GM10248 (cell line): ENCODE results near the gene RUNX3.

Source experiments
- CTCF ChIA-PET: fragments of 300-600 bp; sonication (Branson Sonifier 250); formaldehyde crosslinking; extraction: SDS; loops from one replicate; lab custom pipeline; 2021; ENCODE audit warnings: antibody characterized with exemption; lab: Yijun Ruan, JAX
- POLR2A ChIA-PET: fragments of 350-650 bp; sonication (Branson Sonifier 250); formaldehyde crosslinking; extraction: SDS; loops from one replicate; lab custom pipeline; 2020; ENCODE audit warnings: antibody characterized with exemption; lab: Yijun Ruan, JAX
- DNase-seq: peaks from one replicate; pipeline ENCODE4 v3.0.0; 2012; ENCODE audit errors: extremely low spot score
- CTCF ChIP-seq: IDR thresholded peaks from 2 replicates; pipeline ENCODE4 v1.5.1; 2012; ENCODE audit warnings: mild to moderate bottlenecking, low read depth; ENCODE audit errors: extremely low read depth, missing control alignments, control extremely low read depth

RUNX3 gene

GRCh38 chr1:24964811-24965570 lies 34.9 kb upstream of the RUNX3 start:
- DNase-seq: peak; percentile 92
- ChIA-PET POLR2A (interaction anchor here (0.6 to 2.5 kb wide), 15 partner anchors 8 to 840 kb away, joined by 3 to 11 read pairs (median 4); partner anchors contain the start of gene RUNX3), CTCF (interaction anchor here (0.7 to 8.1 kb wide), 15 partner anchors 9 to 78 kb away, joined by 3 to 63 read pairs (median 5); no protein-coding TSS in a partner anchor)
- TF ChIP-seq CTCF: no peak

DNA sequence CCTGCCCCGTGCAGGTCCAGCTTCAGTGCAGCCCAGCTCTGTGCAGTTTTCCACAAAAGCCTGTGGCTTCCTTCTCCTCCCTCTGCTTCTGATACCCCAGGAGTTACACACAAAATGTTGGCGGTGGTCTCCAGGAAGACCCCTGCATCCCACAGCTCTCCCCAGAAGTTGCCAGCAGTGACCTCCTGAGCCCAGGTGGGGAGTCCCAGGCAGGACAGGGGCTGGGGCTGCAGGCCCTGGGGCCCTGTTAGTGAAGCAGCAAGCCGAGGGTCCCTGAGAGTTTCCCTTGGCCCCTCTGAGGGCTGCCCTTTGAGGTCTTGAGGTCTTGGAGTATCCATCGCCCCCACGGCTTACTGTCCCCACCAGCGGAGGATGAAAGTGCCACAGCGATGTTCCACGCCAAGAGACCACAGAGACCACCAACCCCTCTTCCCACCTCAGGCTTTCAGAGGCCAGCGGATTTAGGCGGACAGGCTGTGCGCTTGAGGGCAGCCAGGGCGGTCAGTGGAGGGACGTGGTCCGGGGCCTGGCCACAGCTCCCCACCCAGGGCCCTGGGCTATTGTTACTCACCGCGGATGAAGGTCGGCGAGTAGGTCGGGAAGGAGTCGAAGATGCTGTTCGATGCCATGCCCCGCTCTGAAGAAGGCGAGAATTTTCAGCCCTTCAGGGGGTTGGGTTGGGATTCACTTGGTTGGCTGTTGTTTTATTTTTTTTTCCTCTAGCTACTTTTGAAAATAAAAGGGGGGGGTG lies 34.0 kb upstream of the RUNX3 start:
- TF ChIP-seq CTCF: no peak
- DNase-seq: no peak
- ChIA-PET CTCF (interaction anchor here (0.9 to 8.1 kb wide), 15 partner anchors 8 to 79 kb away, joined by 3 to 63 read pairs (median 5); partner anchors contain the start of gene RUNX3), POLR2A (interaction anchor here (0.6 to 2.5 kb wide), 15 partner anchors 8 to 841 kb away, joined by 3 to 11 read pairs (median 5); partner anchors contain the start of gene RUNX3)

DNA sequence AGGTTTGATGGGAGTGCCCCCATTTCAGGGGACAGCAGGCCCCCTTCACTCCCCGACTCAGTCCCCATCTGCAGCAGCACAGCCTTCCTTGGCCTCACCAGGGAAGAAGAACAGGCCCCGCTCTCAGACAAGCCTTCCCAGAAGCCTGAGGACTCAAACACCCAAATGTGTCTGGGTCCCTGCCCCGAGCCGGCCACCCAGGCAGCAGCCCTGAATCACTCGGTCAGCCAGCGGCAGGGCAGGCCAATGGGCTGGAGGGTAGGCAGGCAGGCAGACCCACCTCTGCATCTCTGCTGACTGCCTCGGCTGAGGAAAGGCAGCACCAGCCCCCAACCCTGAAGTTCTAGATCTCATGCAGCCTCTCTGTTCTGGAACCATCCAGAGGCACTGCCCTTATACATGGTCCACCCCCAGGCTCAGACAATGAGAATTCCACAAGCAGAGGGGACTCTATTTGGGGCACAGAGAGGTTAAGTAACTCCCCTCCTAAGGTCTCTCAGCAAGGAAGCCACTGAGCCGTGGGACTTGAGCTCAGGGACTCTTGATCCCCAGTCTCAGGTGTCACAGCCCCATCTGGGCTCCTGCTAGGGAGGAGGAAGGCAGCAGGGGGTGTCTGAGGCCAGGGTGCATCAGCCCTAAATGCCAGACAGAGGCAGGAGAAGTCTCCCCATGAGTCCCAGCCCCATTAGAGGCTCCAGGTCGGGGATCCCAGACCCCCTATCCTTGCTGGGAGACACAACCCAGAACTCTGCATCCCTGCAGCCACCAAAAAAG lies 33.2 kb upstream of the RUNX3 start:
- peak; percentile 19 for TF ChIP-seq CTCF
- POLR2A ChIA-PET: interaction anchor here (0.8 to 1.4 kb wide), 3 partner anchors 9 to 484 kb away, joined by 3 to 7 read pairs (median 3); no protein-coding TSS in a partner anchor
- CTCF ChIA-PET: interaction anchor here (0.9 to 8.1 kb wide), 11 partner anchors 9 to 74 kb away, joined by 3 to 63 read pairs (median 5); partner anchors contain the start of gene RUNX3
- peak; percentile 67 for DNase-seq

DNA sequence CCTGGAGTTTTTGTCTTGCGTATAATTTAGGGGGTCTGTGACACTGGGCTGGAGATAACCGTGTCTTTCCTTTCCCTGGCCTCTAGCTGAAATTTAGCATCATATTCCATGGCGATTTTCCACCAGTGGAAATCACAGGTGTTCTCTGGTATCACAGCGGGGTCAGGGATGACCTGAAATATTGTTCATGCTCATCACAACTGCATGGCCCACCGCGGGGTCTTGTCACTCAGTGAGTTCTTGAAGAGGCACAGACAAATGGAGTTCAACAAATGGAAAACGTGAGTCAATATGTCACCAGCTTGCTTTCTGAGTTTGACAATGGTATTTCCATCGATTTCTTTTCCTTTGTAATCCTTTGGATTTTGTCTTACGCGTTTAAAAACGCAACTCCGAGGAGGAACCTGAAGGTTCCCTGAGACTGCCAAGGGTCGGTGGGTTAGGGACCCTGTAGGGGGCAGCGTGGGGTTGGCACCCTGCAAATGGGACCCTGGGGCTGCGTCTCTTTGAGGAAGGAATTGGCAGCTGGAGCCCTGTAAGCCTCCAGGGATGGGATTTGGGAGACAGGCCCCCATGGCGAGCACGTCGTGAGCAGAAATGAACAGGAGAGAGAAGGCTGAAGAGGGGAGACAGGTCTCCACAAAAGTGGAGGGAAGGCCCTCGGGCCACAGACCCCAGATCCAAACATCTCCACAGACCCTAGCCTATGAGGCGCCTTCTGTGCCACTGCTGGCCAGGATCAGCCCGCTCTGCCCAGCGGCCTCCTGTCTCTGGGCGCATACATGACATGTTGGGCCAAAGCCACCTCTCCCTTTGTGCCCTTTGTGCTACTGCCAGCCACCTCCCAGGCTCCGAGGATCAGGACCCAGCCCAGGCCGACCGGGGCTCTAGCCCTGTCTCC lies 32.1 kb upstream of the RUNX3 start:
- POLR2A ChIA-PET: no interaction called here
- TF ChIP-seq CTCF: peak; percentile 10
- CTCF ChIA-PET: interaction anchor here (0.8 to 8.1 kb wide), 8 partner anchors 10 to 75 kb away, joined by 3 to 63 read pairs (median 4); no protein-coding TSS in a partner anchor
- DNase-seq: no peak

DNA sequence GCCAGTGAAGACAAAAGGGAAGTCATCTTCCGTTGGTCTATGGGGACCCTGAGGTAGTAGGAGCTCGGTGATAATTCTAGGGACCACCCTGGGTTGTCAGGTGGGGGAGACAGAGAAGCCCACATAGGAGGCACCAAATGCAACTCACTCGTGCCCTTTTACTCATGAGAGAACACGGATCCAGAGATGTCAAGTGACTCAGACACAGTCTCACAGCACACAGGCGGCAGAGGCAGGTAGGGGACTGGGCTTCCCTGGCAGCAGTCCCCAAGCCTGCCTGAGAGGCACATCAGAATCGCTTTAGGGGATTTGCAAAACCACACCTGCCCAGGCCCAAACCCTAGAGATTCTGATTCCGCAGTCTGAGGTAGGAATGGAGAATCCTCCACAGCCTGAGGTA lies 31.3 kb upstream of the RUNX3 start:
- no peak for TF ChIP-seq CTCF
- DNase-seq: no peak
- ChIA-PET CTCF (interaction anchor here (0.8 to 8.1 kb wide), 8 partner anchors 9 to 243 kb away, joined by 3 to 63 read pairs (median 4); no protein-coding TSS in a partner anchor), POLR2A (interaction anchor here (2.7 kb wide), 1 partner anchor 10 kb away, joined by 7 read pairs; no protein-coding TSS in a partner anchor)
